ENCODE results near the gene ZRANB2.
A peak's percentile ranks its signal among the peaks of the same experiment; 100 is the strongest.

Gene ZRANB2

GRCh38 chr1:71068325-71069240 is 12.3 kb downstream of the ZRANB2 start:
- DNase-seq, result no peak

DNA sequence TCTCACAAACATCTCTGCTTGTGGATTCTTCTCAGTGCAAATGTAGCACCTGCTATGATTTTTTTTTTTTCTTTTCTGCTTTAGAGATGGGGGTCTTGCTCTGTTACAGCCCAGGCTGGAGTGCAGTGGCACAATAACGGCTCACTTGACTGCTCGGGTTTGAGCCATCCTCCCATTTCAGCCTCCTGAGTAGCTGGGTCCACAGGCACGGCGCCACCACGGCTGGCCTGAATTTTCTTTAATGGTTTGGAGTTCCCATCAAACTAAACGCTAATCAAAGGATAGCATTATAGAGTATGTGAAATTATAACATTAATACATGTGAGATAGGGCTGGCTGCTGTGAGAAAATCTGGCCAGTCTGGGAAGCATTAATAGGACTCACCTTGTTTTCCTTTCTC is 26.0 kb downstream of the ZRANB2 start:
- no peak for DNase-seq

DNA sequence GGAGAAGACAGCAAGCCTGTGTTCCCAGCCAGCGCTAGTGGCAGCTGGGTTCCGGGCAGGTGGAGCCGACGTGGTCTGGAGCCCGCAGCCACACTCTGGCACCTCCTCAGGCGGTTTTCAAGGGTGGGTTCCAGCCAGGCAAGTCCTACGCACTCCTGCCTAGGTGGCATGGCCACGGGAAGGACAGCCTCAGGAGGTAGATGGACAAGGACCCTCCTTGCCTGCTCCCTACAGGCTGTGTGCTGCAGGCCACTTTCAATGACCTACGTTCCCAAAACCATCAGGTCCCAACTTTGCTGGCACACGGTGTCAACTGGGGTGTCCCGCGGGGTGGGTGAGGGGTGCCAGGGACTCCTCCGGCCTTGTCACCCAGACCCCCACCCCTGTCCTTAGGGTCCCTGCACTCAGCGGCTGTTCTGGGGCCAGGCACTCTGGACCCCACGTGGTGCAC is 26.5 kb downstream of the ZRANB2 start:
- DNase-seq, result no peak

DNA sequence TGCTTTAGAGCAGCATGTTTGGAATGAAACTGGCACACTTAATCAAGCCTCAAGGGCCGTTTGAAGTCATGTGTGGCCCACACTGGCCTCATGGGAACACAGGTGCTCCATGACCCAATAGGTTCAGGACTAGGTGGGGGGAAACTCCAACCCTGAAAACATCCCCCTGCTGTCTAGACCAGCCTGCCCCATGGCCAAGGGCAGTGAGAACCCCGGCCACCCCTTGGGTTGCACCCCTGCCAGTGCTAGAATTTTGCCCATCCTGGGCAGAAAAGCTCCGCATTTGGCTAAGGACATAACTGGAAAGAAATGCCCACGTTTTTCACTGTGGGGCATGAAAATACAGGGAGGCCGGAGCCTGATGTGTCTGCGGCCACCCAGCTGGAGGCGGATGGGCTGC is 27.1 kb downstream of the ZRANB2 start:
- DNase-seq, result no peak

DNA sequence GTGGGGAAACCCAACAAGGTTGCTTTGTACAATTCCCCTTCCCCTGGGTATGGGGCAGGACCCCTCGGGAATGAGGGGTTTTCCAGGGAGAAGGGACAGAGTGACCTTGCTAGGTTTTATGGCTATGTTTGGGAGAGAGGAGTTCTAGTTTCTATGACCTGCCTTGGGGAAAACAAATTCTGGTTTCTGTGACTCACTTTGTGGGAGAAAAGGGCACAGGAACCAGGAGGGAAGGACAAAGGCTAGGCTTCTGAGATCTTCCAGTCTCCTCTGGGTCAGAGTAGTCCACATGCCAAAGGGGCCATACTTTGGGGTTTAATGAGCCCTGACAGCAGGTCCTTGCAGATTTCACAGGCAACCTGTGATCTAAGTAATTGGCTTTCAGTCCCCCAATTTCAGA is 27.7 kb downstream of the ZRANB2 start:
- no peak for DNase-seq

DNA sequence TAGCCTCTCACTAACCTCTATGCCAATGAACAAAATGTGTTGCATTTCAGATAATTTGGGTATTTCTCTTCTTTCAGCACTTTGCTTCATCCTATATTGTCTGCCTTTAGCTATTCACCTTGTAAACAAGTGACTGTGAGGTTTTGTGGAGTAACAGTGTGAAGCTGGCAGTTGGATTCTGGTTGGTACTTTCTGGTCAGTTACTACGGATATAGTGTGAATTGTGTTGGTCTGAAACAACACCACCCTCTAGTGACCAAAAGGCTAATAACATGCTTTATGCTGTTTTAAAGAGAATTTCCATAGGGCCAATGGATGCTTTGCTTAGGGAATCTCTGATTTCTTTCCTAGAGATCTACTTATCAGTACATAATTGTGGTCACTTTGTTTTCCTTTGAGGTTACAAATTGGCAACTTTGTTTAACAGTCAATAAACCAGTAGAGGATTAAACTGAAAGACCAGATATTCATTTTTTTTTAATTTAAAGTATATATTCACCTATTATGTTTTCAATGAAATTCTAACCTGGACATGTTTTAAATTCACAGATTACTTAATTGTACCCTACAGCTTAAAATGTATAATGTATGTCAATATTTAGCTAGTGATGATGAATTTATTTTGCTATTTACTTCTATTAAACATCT is 30.8 kb downstream of the ZRANB2 start:
- peak; percentile 77 to 81 for DNase-seq

DNA sequence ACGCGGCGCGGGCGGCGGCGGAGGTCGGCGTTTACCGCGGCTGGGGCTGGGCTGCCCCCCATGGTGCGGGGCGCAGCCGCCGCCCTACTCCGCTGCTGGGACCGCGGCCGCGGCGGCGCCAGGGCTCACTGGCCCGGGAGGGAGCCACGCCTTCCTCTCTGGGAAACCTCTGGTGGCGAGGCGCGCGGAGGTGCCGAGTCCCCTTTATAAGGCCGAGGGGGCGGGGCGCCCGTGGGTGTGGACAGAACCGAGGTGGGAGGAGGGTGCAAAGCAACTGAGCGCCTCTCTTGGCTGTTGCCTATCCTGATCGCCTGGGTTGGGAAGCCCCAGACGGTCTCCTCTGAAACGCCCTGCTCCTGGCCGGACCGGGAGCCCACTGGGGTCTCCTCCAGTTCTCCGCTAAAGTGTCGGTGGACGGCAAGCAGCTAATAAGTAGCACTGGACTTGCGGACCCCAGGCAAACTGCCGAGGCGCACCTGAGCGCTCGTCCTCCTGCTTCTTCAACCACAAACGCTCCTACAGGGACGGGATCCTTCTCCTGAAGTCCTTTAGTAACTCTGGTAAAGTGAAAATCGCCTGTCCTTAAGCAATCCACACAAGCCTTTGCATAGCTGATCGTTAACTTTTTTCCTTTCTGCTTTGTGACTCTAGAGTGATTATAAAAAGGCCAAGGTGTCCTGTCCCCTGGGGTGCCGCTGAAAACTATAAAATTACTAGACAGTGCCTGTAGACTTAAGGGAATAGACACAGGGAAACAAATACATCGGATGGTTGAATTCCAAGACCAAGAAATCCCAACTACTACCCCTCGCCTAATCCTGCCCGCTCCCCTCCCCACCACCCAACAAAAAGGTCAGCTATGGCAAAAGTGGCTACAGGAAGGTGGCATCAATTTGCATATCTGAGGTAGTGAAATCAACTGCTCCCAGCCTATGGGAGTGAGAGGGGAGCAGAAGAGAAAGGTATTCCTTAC is 32.9 kb downstream of the ZRANB2 start, which contains the start of gene PTGER3:
Gene PTGER3 (minus strand): TSS at position 182 of the 973 bp plus-strand sequence. CDS start 239 bp downstream, outside the sequence.
- DNase-seq, result peak; percentile 12 to 26

- no peak for DNase-seq
Observed at GRCh38 chr1:71046891-71047634, 33.8 kb downstream of the ZRANB2 start.

GRCh38 chr1:71045463-71046028 is 35.3 kb downstream of the ZRANB2 start:
- no peak for DNase-seq

DNA sequence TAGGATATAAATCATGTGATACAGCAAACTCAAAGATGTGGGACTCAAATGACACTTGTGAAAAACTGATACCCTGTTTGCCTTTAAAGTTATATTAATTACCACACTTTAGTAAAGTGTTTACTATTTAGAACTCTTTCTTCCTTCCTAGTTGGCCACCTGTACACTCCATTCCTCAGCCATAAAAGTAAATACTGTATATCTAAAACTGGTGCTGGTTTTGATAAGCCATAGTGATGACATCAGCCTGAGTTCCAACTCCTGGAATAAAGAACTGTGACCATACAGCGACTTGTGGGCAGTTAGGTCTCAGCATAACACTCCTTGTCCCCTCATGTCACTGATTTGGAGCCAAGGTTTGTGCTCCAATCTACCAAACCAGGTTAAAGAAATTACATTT is 36.0 kb downstream of the ZRANB2 start:
- DNase-seq, result no peak

DNA sequence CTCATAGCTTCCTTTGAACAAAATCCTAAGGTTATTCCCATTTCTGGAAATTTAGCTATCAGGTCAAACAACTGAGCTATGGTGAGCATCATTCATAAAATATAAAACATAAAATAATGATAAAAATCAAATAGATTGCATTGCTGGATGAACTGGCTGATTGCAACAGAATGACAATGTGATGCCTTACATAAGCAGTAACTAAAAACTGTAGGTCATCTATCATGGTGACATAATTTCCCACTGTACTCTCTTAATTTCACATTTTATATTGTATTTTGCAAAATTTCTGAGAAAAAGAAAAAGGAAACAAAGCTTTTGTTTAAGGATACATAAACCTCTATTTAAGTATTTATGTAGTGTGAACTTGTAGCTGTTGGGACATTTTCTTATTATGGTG is 37.8 kb downstream of the ZRANB2 start:
- no peak for DNase-seq

GRCh38 chr1:71041806-71042205 is 39.0 kb downstream of the ZRANB2 start:
- no peak for DNase-seq

DNA sequence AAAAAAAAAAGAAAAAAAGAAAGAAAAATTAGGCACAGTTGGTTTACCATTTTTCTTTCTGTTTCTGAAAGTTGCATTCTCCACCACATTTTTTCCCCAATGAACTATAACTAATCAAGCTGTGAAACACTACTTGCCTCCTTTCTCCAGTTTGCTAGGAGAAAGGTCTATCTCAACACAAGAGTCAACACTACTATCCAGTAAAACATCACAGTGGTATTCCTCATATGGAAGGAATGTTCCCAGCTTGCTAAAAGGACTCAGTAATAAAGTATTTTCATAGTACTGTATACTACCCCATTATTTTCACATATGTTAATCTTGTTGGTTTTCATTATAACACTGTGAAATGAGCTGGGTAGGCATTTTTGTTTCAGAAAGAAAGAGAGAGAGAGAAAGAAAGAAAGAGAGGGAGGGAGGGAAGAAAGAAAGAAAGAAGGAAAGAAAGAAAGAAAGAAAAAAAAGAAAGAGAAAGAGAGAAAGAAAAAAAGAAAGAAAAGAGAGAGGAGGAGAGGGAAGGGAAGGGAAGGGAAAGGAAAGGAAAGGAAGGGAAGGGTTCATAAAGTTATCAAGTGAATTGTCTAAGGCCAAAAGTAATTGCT is 41.1 kb downstream of the ZRANB2 start:
- DNase-seq, result no peak

- DNase-seq, result no peak
Observed at GRCh38 chr1:71038942-71039341, 41.9 kb downstream of the ZRANB2 start.

DNA sequence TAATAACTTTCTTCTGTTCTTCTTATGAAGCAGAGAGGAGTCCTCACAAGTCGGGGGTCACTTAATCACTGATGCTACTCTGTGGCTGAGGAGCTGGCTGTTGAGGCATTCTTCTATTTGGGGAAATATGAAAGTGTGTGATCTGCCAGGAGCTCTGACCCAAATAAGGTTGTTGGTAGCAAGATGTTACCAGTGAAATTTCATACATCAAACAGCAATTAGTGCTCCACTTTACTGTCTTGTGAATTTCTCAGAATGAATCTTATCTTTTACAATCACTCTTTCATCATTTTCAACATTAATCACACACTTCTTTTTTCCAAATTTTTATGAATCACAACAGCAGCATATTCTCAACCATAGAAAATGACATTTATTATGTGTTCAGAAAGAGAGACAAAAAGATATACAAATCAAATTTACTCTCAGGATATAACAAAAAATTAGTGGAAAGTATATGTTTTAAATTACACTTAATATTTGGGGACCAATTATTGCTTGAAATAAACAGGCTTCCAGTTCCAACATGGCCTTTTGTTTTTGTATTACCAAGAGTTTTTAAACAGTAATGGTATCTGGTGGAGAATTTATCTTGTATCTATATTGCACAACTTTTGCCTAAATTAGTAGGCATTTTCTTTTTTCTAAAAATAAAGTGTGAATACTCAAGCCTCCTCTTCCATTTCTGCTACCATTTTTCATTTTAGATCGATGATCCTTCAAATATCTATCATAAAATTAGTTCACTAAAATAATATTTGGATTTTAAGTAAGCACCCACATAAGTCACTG is 42.8 kb downstream of the ZRANB2 start:
- no peak for DNase-seq

DNA sequence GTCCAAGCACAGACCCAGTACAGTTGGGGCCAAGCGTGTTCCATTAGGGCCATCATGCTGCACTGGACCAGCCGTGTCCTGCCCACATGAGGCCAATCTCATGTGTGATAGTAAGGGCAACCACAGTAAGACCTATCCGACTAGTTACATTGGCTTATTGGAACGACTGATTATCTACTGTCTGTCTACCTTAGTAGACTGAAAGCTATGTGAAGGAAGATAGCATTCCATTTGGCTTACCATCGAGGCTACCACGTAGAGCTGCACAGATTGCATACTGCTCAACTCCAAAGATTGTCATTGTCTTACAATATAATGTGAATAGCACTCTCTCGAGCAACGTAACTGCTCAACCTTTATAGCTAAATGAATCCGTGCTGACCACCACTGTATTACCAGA is 43.8 kb downstream of the ZRANB2 start:
- no peak for DNase-seq

DNA sequence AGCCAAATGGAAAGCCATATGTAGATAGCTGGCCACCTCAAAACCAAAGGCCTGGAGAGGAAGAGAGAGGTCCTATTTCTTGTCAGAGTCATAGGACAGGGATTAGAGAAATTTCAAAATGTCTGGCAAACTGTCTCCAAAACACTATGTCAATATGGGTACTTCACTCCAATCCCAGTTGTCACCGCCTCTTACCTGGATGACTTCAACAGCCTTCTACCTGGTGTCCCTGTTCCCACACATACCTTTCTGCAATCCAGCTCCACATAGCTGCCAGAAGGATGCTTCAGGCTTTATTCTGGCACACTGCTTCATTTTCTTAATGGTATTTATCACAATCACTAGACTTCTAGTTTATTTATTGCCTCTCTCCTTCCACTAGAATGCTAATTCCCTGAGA is 47.7 kb downstream of the ZRANB2 start:
- no peak for DNase-seq

- DNase-seq, result no peak
Observed at GRCh38 chr1:71031426-71031825, 49.4 kb downstream of the ZRANB2 start.

GRCh38 chr1:71030026-71030425 is 50.8 kb downstream of the ZRANB2 start:
- DNase-seq, result no peak

DNA sequence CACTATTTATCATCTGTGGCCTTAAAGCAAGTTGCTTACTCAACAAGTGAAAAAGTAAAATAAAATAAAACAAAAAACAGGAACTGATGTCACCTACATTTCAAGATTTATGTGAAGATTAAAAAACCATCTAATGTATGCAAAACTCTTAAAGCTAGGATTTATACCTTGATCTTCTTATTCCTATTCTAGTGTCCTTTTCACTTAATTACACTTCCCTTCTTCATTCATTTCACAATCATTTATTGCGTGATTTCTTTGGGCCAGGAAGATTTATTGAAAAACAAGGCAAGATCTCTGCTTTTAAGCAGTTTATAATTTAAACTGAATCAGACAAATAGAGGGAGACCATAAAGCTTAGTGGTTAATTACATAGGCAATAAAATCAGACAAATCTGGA is 51.9 kb downstream of the ZRANB2 start:
- no peak for DNase-seq

DNA sequence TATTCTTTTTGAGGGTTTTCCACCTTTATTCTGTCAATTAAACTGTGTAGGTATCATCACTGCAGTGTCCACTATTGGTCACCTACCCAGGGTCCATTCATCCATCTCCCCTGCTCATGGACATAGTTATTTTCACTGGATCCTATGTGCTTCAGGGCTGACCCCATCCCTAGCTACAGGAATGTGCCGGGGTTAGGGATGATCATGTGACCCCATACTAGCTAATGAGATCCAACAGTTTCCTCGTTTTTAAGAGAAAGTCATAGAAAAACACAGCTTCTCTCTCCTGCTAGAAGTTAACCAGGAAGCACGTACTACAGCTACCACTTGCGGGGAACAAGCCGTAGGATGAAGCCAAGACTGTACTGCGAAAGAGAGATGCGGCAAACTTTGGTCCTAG is 52.8 kb downstream of the ZRANB2 start:
- no peak for DNase-seq

Data from Kasumi-1 (cell line).